ENCODE data around the gene ZCCHC7. TPM values are rescaled to one million over a fixed set of nuclear protein-coding genes. Genes with fewer than 3 reads are reported as not detected.

Gene ZCCHC7
- total and polyA plus RNA-seq, 2 of the 8 experiments (the other 6 are each of a cell fraction or from before 2014, with no cell fraction given) = 12.2 to 27.5 TPM

DNA sequence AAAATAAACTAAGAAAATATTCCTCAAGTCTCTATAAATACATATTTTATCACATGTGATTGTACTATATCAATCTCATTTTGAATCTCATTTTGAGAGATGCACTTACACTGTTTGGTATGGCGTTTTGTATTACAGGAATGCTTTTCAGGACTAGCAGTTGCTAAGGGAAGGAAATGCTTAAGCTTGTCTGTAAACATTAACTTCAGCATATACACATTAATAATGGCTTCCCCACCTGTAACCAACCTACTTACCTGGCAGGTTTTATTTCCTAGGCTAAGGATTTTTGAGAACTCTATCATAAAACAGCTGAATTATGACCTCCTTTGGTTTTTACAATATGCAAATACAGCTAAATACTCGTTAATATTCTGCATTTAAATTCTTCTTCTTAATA is 161.2 kb downstream of the ZCCHC7 start:
- CTCF ChIA-PET (ENCODE audit: partially characterized antibody) = interaction anchor here (0.8 to 1.6 kb wide), 4 partner anchors 14 to 285 kb away, joined by 3 to 5 read pairs (median 4); no protein-coding TSS in a partner anchor
- no peak for TF ChIP-seq CHD1 (IDR thresholded peaks at IDR 0.05; ENCODE audit: low read depth, low read length)
- FAIRE-seq (no peak), DNase-seq (ENCODE audit: low read depth in 1 of 2, low spot score in 2 of 2) (no peak)
- Histone ChIP-seq H4K8ac (ENCODE audit: extremely low read depth, insufficient read depth, low read length) (no peak overlapping the region), H3K56ac (replicated peaks; ENCODE audit: insufficient read length, low read depth, low read length) (no peak overlapping the region), H2AK5ac (ENCODE audit: low read depth, low read length) (no peak overlapping the region), H3K4ac (replicated peaks; ENCODE audit: insufficient read length, low read depth, low read length) (no peak overlapping the region), H2BK12ac (ENCODE audit: low read depth, low read length) (no peak overlapping the region), H2BK15ac (ENCODE audit: low read length) (no peak overlapping the region), H2BK120ac (replicated peaks; ENCODE audit: low read depth, low read length) (no peak overlapping the region), H3K23me2 (ENCODE audit: low read depth, low read length) (no peaks in the 10 kb centered on the region), H3K79me2 (ENCODE audit: control insufficient read depth in 1 of 2, insufficient read depth in 2 of 2, low read length in 2 of 2) (no peaks in the 10 kb centered on the region), H3K9me3 (ENCODE audit: insufficient read depth in 2 of 2, low read depth in 1 of 2, low read length in 1 of 2) (no peaks in the 10 kb centered on the region), H3K18ac (ENCODE audit: extremely low read depth, low read length) (no peak overlapping the region), H3K27ac (ENCODE audit: low read depth, low read length) (no peak overlapping the region), H3K23ac (ENCODE audit: insufficient read length) (no peak overlapping the region), H2BK20ac (ENCODE audit: low read length) (no peak overlapping the region), H3K4me3 (ENCODE audit: extremely low read depth in 1 of 4, insufficient read depth in 2 of 4, low read depth in 3 of 4, low read length in 4 of 4) (no peak overlapping the region), H4K20me1 (replicated peaks in 1 of 2; ENCODE audit: control insufficient read depth in 1 of 2, insufficient read depth in 2 of 2, low read length in 2 of 2) (no peaks in the 10 kb centered on the region), H3K4me2 (ENCODE audit: insufficient read depth in 1 of 2, low read depth in 2 of 2, low read length in 2 of 2) (no peak overlapping the region), H4K91ac (replicated peaks; ENCODE audit: insufficient read length, low read length) (no peak overlapping the region), H2BK5ac (ENCODE audit: low read depth, low read length) (no peak overlapping the region), H2AFZ (ENCODE audit: low read length) (no peak overlapping the region), H4K5ac (ENCODE audit: insufficient read length, low read depth, low read length) (no peak overlapping the region), H3K4me1 (replicated peaks in 1 of 4; ENCODE audit: control insufficient read depth in 3 of 4, insufficient read depth in 4 of 4, low read length in 3 of 4) (peaks cover 0 to 6% (median 2%) of the 10 kb centered on the region in 4 experiments; a peak in 3 of 7 replicates), H3K9ac (replicated peaks in 1 of 4; ENCODE audit: extremely low read depth in 1 of 4, low read depth in 3 of 4, low read length in 3 of 4) (no peak overlapping the region), H3K14ac (ENCODE audit: insufficient read length) (no peak overlapping the region), H3K27me3 (replicated peaks in 1 of 4; ENCODE audit: control insufficient read depth in 3 of 4, extremely low read depth in 1 of 4, insufficient read depth in 3 of 4, low read length in 3 of 4) (no peaks in the 10 kb centered on the region), H3K36me3 (ENCODE audit: control insufficient read depth in 2 of 4, insufficient read depth in 4 of 4, low read length in 3 of 4) (no peaks in the 10 kb centered on the region), H3K79me1 (ENCODE audit: low read depth, low read length) (no peaks in the 10 kb centered on the region; the same call in 1 of the 2 replicates)
- WGBS, 2 experiments (ENCODE audit: extremely low coverage in 1 of 2, insufficient coverage in 1 of 2, insufficient read length in 1 of 2, insufficient replicate concordance in 2 of 2, low coverage in 1 of 2, low lambda C conversion rate in 2 of 2, missing lambda C conversion rate in 1 of 2) = 86% methylated on average over 2 of the region's 2 CpGs; no CpG with 5 or more reads in 1 of the 2 experiments
- POLR2A ChIA-PET (ENCODE audit: partially characterized antibody) = no interaction called here
